ENCODE measurements around the gene ANAPC15.

ANAPC15 gene

DNA sequence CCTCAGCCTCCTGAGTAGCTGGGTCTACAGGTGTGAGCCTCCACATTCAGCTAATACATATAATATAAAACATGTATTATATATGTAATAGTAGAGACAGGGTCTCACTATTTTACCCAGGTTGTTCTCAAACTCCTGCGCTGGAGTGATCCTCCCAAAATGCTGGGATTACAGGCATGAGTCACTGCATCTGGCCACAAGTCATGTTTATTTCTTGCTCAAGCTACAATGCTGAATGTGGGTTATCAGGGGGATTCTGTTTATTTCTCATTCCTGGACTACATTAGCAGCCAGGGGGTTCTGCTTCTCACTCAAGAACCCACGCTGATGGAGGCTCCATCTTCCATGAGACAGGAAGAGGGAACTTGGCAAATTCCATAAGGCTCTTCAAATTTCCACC lies 47.8 kb upstream of the ANAPC15 start:
- POLR2A ChIA-PET, result no interaction called here
- Histone ChIP-seq H3K4me3 (ENCODE audit: low read depth, low read length) (no peak overlapping the region), H3K9me3 (ENCODE audit: control insufficient read depth, insufficient read depth, low read depth, low read length) (no peaks in the 10 kb centered on the region), H3K4me1 (ENCODE audit: control insufficient read depth, insufficient read depth, low read length) (no peaks in the 10 kb centered on the region), H3K36me3 (ENCODE audit: control insufficient read depth in 2 of 2, insufficient read depth in 1 of 2, low read length in 2 of 2) (no peaks in the 10 kb centered on the region), H3K27ac (ENCODE audit: extremely low read depth, low read depth, low read length) (no peak overlapping the region)
- CTCF ChIA-PET, result interaction anchor here (0.7 to 0.9 kb wide), 2 partner anchors 14 to 24 kb away, joined by 3 to 4 read pairs; no protein-coding TSS in a partner anchor
- TF ChIP-seq ZNF530 (tag by site-specific recombination; IDR thresholded peaks at IDR 0.05; ENCODE audit: low read depth) (no peak), ZNF394 (tag by site-specific recombination; IDR thresholded peaks at IDR 0.05; ENCODE audit: borderline replicate concordance) (no peak)

DNA sequence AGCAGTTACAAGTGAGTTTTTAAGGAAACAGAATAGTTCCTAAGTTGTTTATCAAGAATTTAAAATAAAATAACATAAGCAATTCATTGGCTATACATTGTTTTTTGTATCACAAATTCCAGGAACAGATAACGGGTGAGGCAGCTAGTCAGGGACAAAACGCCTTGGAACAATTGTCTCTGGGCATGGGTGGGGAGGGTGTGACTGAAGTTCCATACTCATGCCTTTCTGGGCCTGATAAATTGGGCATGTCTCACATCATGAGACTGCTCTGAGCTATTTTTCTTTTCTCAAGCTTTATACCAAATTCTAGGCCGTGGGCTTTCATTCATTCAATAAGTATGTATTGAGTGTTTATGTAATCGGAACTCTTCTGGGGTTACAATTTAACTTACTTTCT lies 44.6 kb upstream of the ANAPC15 start:
- Histone ChIP-seq H3K9me3 (ENCODE audit: control insufficient read depth, insufficient read depth, low read depth, low read length) (no peaks in the 10 kb centered on the region), H3K36me3 (ENCODE audit: control insufficient read depth in 2 of 2, insufficient read depth in 1 of 2, low read length in 2 of 2) (no peaks in the 10 kb centered on the region), H3K27ac (ENCODE audit: extremely low read depth, low read depth, low read length) (no peak overlapping the region), H3K4me1 (ENCODE audit: control insufficient read depth, insufficient read depth, low read length) (no peaks in the 10 kb centered on the region), H3K4me3 (ENCODE audit: low read depth, low read length) (no peak overlapping the region)
- POLR2A ChIA-PET, result no interaction called here
- TF ChIP-seq EGR2 (tag by site-specific recombination; IDR thresholded peaks at IDR 0.05; ENCODE audit: low read depth) (no peak), ZNF513 (tag by site-specific recombination; IDR thresholded peaks at IDR 0.05) (no peak), ZNF610 (tag by site-specific recombination; IDR thresholded peaks at IDR 0.05; ENCODE audit: borderline replicate concordance) (no peak), ZBTB10 (tag by site-specific recombination; IDR thresholded peaks at IDR 0.05) (no peak), ZBTB17 (tag by site-specific recombination; IDR thresholded peaks at IDR 0.05) (no peak), ZNF544 (tag by site-specific recombination; IDR thresholded peaks at IDR 0.05) (no peak), ZNF214 (tag by site-specific recombination; IDR thresholded peaks at IDR 0.05; ENCODE audit: borderline replicate concordance) (no peak), ZNF623 (tag by site-specific recombination; IDR thresholded peaks at IDR 0.05) (no peak), ZNF394 (tag by site-specific recombination; IDR thresholded peaks at IDR 0.05; ENCODE audit: borderline replicate concordance) (no peak), ZNF341 (tag by site-specific recombination; IDR thresholded peaks at IDR 0.05; ENCODE audit: low read depth) (no peak), ZNF132 (tag by site-specific recombination; IDR thresholded peaks at IDR 0.05; ENCODE audit: borderline replicate concordance) (no peak), ZNF292 (tag by site-specific recombination; IDR thresholded peaks at IDR 0.05; ENCODE audit: borderline replicate concordance, low read depth) (no peak), ZNF837 (tag by site-specific recombination; IDR thresholded peaks at IDR 0.05) (no peak), ZNF768 (tag by site-specific recombination; IDR thresholded peaks at IDR 0.05) (no peak)
- TF ChIP-seq, protein P1, sequence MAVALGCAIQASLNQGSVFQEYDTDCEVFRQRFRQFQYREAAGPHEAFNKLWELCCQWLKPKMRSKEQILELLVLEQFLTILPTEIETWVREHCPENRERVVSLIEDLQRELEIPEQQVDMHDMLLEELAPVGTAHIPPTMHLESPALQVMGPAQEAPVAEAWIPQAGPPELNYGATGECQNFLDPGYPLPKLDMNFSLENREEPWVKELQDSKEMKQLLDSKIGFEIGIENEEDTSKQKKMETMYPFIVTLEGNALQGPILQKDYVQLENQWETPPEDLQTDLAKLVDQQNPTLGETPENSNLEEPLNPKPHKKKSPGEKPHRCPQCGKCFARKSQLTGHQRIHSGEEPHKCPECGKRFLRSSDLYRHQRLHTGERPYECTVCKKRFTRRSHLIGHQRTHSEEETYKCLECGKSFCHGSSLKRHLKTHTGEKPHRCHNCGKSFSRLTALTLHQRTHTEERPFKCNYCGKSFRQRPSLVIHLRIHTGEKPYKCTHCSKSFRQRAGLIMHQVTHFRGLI (tag by site-specific recombination; IDR thresholded peaks at IDR 0.05), result no peak
- TF ChIP-seq, protein P2, sequence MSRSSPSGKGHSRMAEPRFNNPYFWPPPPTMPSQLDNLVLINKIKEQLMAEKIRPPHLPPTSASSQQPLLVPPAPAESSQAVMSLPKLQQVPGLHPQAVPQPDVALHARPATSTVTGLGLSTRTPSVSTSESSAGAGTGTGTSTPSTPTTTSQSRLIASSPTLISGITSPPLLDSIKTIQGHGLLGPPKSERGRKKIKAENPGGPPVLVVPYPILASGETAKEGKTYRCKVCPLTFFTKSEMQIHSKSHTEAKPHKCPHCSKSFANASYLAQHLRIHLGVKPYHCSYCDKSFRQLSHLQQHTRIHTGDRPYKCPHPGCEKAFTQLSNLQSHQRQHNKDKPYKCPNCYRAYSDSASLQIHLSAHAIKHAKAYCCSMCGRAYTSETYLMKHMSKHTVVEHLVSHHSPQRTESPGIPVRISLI (tag by site-specific recombination; IDR thresholded peaks at IDR 0.05), result no peak
- TF ChIP-seq, protein P3, sequence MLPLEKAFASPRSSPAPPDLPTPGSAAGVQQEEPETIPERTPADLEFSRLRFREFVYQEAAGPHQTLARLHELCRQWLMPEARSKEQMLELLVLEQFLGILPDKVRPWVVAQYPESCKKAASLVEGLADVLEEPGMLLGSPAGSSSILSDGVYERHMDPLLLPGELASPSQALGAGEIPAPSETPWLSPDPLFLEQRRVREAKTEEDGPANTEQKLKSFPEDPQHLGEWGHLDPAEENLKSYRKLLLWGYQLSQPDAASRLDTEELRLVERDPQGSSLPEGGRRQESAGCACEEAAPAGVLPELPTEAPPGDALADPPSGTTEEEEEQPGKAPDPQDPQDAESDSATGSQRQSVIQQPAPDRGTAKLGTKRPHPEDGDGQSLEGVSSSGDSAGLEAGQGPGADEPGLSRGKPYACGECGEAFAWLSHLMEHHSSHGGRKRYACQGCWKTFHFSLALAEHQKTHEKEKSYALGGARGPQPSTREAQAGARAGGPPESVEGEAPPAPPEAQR (tag by site-specific recombination; IDR thresholded peaks at IDR 0.05), result no peak
- CTCF ChIA-PET, result interaction anchor here (0.7 to 2.4 kb wide), 3 partner anchors 13 to 227 kb away, joined by 3 to 14 read pairs (median 3); no protein-coding TSS in a partner anchor
